ENCODE data around the gene IL16. TPM values are rescaled to one million over a fixed set of nuclear protein-coding genes. Genes with fewer than 3 reads are reported as not detected.

Gene IL16
- total RNA-seq, 2 experiments from 2014 or later: 76.0 to 81.3 TPM

DNA sequence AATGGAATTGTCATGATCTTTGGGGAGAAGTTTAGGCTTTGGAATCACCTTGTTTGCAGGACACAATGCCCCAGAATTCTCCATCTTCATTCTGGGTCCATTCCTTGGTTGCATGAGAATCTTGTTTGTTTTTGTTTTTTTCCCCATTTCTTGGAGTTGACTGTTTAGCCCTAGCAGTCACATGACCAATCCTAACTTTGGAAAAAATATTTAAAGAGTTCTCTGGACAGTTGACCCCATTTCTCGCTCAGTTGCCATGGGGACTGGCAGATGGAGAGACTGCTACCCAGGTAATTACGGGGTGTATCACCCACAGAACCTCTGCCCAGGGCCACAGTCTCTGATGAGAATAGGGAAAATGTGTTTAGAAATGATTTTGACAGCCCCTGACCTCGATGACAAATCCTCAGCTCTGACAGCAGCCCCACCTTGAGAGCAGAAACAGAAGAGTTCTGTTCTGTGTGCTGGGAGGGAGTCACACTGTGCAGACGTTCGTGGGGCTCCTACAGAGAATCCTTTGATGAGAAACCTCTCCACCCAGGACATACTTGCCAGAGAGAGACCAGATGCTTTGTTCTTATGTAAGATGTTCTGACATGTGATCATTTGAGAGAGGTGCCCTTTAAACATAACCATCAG lies 57.7 kb downstream of the IL16 start:
- Histone ChIP-seq H3K36me3 (ENCODE audit: insufficient read depth, low read length) (no peaks in the 10 kb centered on the region), H4K20me1 (ENCODE audit: insufficient read depth, low read length) (no peaks in the 10 kb centered on the region), H3K9me2 (ENCODE audit: insufficient read depth, low read length) (no peaks in the 10 kb centered on the region), H3K9me3 (ENCODE audit: low read length) (no peaks in the 10 kb centered on the region), H3K4me1 (ENCODE audit: insufficient read depth, low read length, poor library complexity, severe bottlenecking) (no peaks in the 10 kb centered on the region), H3K79me2 (ENCODE audit: insufficient read depth, low read depth, low read length) (no peaks in the 10 kb centered on the region), H3K4me3 (ENCODE audit: low read depth, low read length, poor library complexity, severe bottlenecking) (no peak overlapping the region), H2AFZ (ENCODE audit: low read length) (no peak overlapping the region), H3K27ac (ENCODE audit: low read depth, low read length, poor library complexity, severe bottlenecking) (no peak overlapping the region), H3K4me2 (ENCODE audit: low read length) (no peak overlapping the region)
- intact Hi-C loops (cut with micrococcal nuclease; ENCODE audit: unreplicated experiment): no loop called here
- ChIA-PET CTCF (ENCODE audit: unreplicated experiment) (interaction anchor here (1.1 kb wide), 1 partner anchor 12 kb away, joined by 4 read pairs; no protein-coding TSS in a partner anchor), POLR2A (interaction anchor here (0.6 kb wide), 1 partner anchor 9 kb away, joined by 3 read pairs; no protein-coding TSS in a partner anchor)
- BruUV-seq (replicated peaks): no TSS peak
- TF ChIP-seq, protein P1, sequence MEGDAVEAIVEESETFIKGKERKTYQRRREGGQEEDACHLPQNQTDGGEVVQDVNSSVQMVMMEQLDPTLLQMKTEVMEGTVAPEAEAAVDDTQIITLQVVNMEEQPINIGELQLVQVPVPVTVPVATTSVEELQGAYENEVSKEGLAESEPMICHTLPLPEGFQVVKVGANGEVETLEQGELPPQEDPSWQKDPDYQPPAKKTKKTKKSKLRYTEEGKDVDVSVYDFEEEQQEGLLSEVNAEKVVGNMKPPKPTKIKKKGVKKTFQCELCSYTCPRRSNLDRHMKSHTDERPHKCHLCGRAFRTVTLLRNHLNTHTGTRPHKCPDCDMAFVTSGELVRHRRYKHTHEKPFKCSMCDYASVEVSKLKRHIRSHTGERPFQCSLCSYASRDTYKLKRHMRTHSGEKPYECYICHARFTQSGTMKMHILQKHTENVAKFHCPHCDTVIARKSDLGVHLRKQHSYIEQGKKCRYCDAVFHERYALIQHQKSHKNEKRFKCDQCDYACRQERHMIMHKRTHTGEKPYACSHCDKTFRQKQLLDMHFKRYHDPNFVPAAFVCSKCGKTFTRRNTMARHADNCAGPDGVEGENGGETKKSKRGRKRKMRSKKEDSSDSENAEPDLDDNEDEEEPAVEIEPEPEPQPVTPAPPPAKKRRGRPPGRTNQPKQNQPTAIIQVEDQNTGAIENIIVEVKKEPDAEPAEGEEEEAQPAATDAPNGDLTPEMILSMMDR (conservative IDR thresholded peaks at IDR 0.05; ENCODE audit: low read length): no peak
- TF ChIP-seq EZH2phosphoT487 (IDR thresholded peaks at IDR 0.05; ENCODE audit: borderline replicate concordance, low read depth, low read length): no peak
- no peak for DNase-seq (ENCODE audit: low spot score)

DNA sequence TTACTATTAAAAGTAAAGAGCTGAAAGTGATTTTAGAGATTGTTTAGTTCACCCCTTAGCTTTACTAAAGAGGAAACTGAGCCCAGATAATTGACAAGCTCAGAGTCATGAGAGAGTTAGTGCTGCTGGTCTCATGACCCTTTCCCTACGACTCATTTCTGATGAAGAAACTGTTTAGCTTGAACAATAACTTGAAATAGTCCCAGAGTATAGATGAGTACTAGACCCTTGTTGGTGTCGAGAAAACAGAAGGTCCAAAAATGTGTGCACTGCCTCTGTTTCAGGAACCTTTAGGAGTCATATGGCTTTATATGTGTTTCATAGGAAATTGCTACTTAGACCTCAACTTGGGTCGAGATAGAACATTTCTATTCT lies 58.2 kb downstream of the IL16 start:
- no peak overlapping the region for H3K4me3 ChIP-seq (ENCODE audit: low read depth, low read length, poor library complexity, severe bottlenecking)
- H2AFZ ChIP-seq (ENCODE audit: low read length): no peak overlapping the region
- intact Hi-C loops (cut with micrococcal nuclease; ENCODE audit: unreplicated experiment): no loop called here
- POLR2A ChIA-PET: no interaction called here
- TF ChIP-seq EZH2phosphoT487 (IDR thresholded peaks at IDR 0.05; ENCODE audit: borderline replicate concordance, low read depth, low read length): no peak
- TF ChIP-seq, protein P1 (conservative IDR thresholded peaks at IDR 0.05; ENCODE audit: low read length): no peak
- no peaks in the 10 kb centered on the region for H3K9me2 ChIP-seq (ENCODE audit: insufficient read depth, low read length)
- no peaks in the 10 kb centered on the region for H3K4me1 ChIP-seq (ENCODE audit: insufficient read depth, low read length, poor library complexity, severe bottlenecking)
- H3K36me3 ChIP-seq (ENCODE audit: insufficient read depth, low read length): no peaks in the 10 kb centered on the region
- H4K20me1 ChIP-seq (ENCODE audit: insufficient read depth, low read length): no peaks in the 10 kb centered on the region
- H3K9me3 ChIP-seq (ENCODE audit: low read length): no peaks in the 10 kb centered on the region
- no peaks in the 10 kb centered on the region for H3K79me2 ChIP-seq (ENCODE audit: insufficient read depth, low read depth, low read length)
- H3K4me2 ChIP-seq (ENCODE audit: low read length): no peak overlapping the region
- no peak for DNase-seq (ENCODE audit: low spot score)
- no peak overlapping the region for H3K27ac ChIP-seq (ENCODE audit: low read depth, low read length, poor library complexity, severe bottlenecking)
- BruUV-seq (replicated peaks): no TSS peak
- CTCF ChIA-PET (ENCODE audit: unreplicated experiment): interaction anchor here (1.1 kb wide), 1 partner anchor 11 kb away, joined by 4 read pairs; no protein-coding TSS in a partner anchor

DNA sequence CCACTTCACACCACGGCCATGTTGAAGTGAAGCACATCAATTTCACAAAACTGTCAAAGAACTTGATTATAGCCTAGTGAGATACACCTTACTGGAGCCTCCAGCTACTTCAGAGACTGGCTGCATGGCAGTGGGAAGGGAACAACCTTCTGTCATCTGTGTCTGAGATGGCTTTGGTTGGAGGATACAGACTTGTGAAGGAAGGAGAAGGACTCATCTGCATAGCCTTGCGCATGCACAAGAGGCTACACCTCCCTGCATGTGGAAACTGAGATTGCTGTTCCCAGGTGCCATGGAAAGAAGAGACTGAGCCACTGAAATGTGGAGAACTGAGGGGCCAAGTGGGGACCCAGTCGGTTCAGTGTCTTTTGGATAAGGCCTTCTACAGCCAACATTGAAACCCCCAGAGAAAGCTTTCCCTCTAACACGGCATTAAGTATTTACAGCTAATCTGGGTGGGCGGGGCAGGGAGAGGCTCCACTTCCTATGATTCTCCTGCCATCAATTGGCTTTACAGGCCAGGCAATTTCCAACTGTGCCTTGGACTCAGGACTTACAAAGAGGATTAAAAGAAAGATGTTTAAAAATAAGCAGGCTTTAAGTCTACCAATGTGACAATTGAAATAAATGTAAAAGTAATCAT lies 58.8 kb downstream of the IL16 start:
- Histone ChIP-seq H3K4me2 (ENCODE audit: low read length) (no peak overlapping the region), H3K27ac (ENCODE audit: low read depth, low read length, poor library complexity, severe bottlenecking) (no peak overlapping the region), H3K79me2 (ENCODE audit: insufficient read depth, low read depth, low read length) (no peaks in the 10 kb centered on the region), H3K9me2 (ENCODE audit: insufficient read depth, low read length) (no peaks in the 10 kb centered on the region), H3K4me1 (ENCODE audit: insufficient read depth, low read length, poor library complexity, severe bottlenecking) (no peaks in the 10 kb centered on the region), H3K36me3 (ENCODE audit: insufficient read depth, low read length) (no peaks in the 10 kb centered on the region), H4K20me1 (ENCODE audit: insufficient read depth, low read length) (no peaks in the 10 kb centered on the region), H3K4me3 (ENCODE audit: low read depth, low read length, poor library complexity, severe bottlenecking) (no peak overlapping the region), H3K9me3 (ENCODE audit: low read length) (no peaks in the 10 kb centered on the region), H2AFZ (ENCODE audit: low read length) (no peak overlapping the region)
- intact Hi-C loops (cut with micrococcal nuclease; ENCODE audit: unreplicated experiment): no loop called here
- no peak for DNase-seq (ENCODE audit: low spot score)
- ChIA-PET POLR2A (no interaction called here), CTCF (ENCODE audit: unreplicated experiment) (interaction anchor here (1.1 kb wide), 1 partner anchor 11 kb away, joined by 4 read pairs; no protein-coding TSS in a partner anchor)
- no TSS peak for BruUV-seq (replicated peaks)
- no peak for TF ChIP-seq EZH2phosphoT487 (IDR thresholded peaks at IDR 0.05; ENCODE audit: borderline replicate concordance, low read depth, low read length)
- TF ChIP-seq, protein P1 (conservative IDR thresholded peaks at IDR 0.05; ENCODE audit: low read length): no peak

Data from OCI-LY7 (cell line).